Gastroesophageal sphincter (tissue), 4 donors: ENCODE measurements around the gene RNF38. TPM values are rescaled to one million over a fixed set of nuclear protein-coding genes. Genes with fewer than 3 reads are reported as not detected.
A peak's percentile ranks its signal among the peaks of the same experiment; 100 is the strongest.

Experiments
- ATAC-seq: fragments of 150-250 bp; one replicate; pipeline ENCODE4 v1.9.1; 2016; ENCODE audit warnings: mild to moderate bottlenecking, moderate library complexity
- H3K27ac ChIP-seq, 4 donors: fragments of 200-600 bp; sonication (generic) in 3 of 4; 1 replicate in 3 of 4; 2 replicates in 1 of 4; pipeline ENCODE4 v1.5.1; 2016 to 2019
- H3K27me3 ChIP-seq: fragments of 200-600 bp; sonication (generic); one replicate; pipeline ENCODE4 v1.5.1; 2019
- H3K36me3 ChIP-seq, 2 donors: fragments of 200-600 bp; sonication (generic); one replicate each; pipeline ENCODE4 v1.5.1; 2019; ENCODE audit warnings: control low read depth in 1 of 2
- H3K4me1 ChIP-seq, 3 donors: fragments of 200-600 bp; sonication (generic); 1 replicate in 2 of 3; 2 replicates in 1 of 3; pipeline ENCODE4 v1.5.1; 2016 to 2019; ENCODE audit warnings: control low read depth in 2 of 3
- H3K4me3 ChIP-seq, 2 donors: fragments of 200-600 bp; sonication (generic); one replicate each; pipeline ENCODE4 v1.5.1; 2019; ENCODE audit warnings: mild to moderate bottlenecking in 1 of 2, moderate library complexity in 1 of 2
- H3K9me3 ChIP-seq, 3 donors: fragments of 200-600 bp; sonication (generic); one replicate each; pipeline ENCODE4 v1.5.1; 2017 to 2019; ENCODE audit warnings: control low read depth in 2 of 3
- EP300 ChIP-seq: sonication (generic); formaldehyde crosslinking; IDR thresholded peaks from one replicate; pipeline ENCODE4 v1.6.1; 2017; ENCODE audit warnings: antibody characterized with exemption, mild to moderate bottlenecking
- POLR2A ChIP-seq, 2 donors: fragments of 450-650 bp; IDR thresholded peaks; one replicate each; pipeline ENCODE4 v1.6.1; 2017; ENCODE audit warnings: antibody characterized with exemption in 2 of 2, mild to moderate bottlenecking in 2 of 2, moderate library complexity in 1 of 2
- POLR2AphosphoS5 ChIP-seq: sonication (generic); formaldehyde crosslinking; IDR thresholded peaks from one replicate; pipeline ENCODE4 v1.6.1; 2017; ENCODE audit warnings: antibody characterized with exemption
- WGBS, 2 donors: methylation state at CpG; one replicate each; pipeline ENCODE4 v1.1.5; 2018; ENCODE audit warnings: low coverage in 1 of 2; 5-methylcytosine and 5-hydroxymethylcytosine counted together
- total RNA-seq, 4 donors: library from RNA; depleted of rRNA; stranded (reverse); fragments of >200 nt; gene quantifications; one replicate each; pipeline ENCODE4 v1.1.0, GENCODE V29; 2016
- TF ChIP-seq, protein P1 (sequence below), 4 experiments: fragments of 200-600 bp in 2 of 4; fragments of 450-650 bp in 2 of 4; sonication (generic) in 1 of 4; IDR thresholded peaks; one replicate each; pipeline ENCODE4 v1.5.1; 2017 to 2019; ENCODE audit warnings: antibody characterized with exemption in 4 of 4, mild to moderate bottlenecking in 2 of 4, moderate library complexity in 2 of 4

RNF38 gene
- total RNA-seq, 4 donors from 2014 or later = 38.9 to 57.4 (median 54.6) TPM

DNA sequence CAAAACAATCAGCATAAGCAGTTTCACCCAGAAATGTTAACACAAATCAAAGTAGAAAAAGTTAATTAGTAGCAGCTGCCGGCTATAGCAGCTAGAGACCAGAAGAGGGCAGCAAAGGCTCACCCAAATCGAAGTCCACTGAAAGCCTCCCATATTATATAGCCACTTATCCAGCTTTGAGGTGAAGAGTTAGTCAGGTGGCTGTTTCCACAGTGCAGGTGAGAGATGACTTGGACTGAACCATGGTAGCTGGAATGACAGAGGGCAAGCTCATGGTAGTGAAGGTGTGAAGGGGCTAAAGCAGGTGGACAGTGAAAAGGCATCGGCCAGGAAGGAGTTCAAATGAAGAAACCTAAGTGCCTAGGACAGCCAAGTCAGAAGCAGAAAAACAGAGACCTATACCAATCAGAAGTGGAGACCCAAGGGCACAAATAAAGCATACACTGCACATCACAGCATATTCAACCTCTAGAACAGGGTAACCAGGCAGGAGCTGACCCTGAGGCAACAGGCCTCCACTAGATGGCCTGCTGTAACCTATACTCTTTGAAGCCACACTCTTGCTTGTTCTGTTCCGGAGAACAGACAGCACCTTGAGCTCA lies 7.2 kb upstream of the RNF38 start:
- WGBS, 2 donors = 24 to 29% methylated on average over 4 of the region's 4 CpGs
- Histone ChIP-seq H3K9me3 (no peaks in the 10 kb centered on the region), H3K4me3 (no peak overlapping the region), H3K4me1 (peaks cover 0 to 18% (median 0%) of the 10 kb centered on the region in 3 donors), H3K27ac (peak overlapping the region in 3 of 4 donors; percentile 1 to 46 (median 12)), H3K36me3 (no peaks in the 10 kb centered on the region), H3K27me3 (no peaks in the 10 kb centered on the region)
- peak; percentile 53 for ATAC-seq
- TF ChIP-seq, protein P1, sequence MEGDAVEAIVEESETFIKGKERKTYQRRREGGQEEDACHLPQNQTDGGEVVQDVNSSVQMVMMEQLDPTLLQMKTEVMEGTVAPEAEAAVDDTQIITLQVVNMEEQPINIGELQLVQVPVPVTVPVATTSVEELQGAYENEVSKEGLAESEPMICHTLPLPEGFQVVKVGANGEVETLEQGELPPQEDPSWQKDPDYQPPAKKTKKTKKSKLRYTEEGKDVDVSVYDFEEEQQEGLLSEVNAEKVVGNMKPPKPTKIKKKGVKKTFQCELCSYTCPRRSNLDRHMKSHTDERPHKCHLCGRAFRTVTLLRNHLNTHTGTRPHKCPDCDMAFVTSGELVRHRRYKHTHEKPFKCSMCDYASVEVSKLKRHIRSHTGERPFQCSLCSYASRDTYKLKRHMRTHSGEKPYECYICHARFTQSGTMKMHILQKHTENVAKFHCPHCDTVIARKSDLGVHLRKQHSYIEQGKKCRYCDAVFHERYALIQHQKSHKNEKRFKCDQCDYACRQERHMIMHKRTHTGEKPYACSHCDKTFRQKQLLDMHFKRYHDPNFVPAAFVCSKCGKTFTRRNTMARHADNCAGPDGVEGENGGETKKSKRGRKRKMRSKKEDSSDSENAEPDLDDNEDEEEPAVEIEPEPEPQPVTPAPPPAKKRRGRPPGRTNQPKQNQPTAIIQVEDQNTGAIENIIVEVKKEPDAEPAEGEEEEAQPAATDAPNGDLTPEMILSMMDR (IDR thresholded peaks at IDR 0.05) = peak; percentile 84 to 96 (median 91)
- no peak for TF ChIP-seq POLR2AphosphoS5

DNA sequence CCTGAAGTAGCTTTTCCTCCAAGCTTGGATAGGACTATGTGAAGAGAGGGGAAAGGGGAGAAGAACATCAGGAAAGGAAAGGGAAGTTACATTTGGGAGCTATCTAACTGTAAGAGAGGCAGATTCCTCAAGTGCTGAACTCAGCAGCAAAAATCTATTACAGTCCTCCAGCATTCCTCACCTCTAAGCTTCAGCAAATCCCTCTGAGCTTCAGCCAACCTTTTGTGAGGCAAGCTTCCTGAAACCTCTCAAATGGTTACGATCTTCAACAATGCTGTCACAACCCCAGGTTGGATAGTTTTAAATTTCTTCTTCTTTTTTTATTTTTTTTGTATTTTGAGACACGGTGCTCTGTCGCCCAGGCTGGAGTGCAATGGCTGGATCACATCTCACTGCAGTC lies 2.5 kb upstream of the RNF38 start:
- TF ChIP-seq EP300 = no peak
- TF ChIP-seq POLR2A (IDR thresholded peaks at IDR 0.05) = no peak
- no peak for TF ChIP-seq POLR2AphosphoS5
- TF ChIP-seq, protein P1 (IDR thresholded peaks at IDR 0.05) = no peak

DNA sequence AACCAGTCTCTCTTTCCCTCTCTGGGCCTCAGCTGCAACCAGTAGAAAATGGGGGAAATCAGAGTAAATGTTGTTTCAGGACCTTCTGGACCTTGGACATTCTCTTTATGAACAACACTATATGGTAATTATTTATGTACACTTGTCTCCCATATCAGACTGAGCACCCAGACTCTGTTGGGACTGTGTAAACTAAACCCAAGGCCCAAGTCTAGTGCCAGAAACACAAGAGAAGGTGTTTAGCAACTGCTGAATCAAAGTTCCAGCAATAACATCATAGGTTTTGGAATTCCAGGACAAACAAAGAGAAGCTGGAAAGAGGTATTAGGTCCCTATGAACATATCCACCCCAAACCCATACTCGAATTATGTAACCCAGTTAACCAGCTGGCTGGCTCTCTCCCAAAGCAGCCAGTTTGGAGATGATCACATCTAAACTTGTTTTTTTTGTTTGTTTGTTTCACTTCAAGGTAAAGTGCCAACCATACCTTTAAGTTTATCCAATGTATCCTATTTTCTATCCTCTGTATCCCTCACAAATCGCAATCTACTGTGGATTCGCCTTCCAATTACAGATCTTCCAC lies 1.9 kb upstream of the RNF38 start:
- TF ChIP-seq, protein P1 (IDR thresholded peaks at IDR 0.05) = no peak
- TF ChIP-seq POLR2A (IDR thresholded peaks at IDR 0.05) = no peak
- no peak for TF ChIP-seq POLR2AphosphoS5
- H3K9me3 ChIP-seq = no peaks in the 10 kb centered on the region
- peak overlapping the region in 1 of 2 donors; percentile 83 for H3K4me3 ChIP-seq
- peaks cover 2 to 38% (median 3%) of the 10 kb centered on the region in 3 donors for H3K4me1 ChIP-seq
- H3K27ac ChIP-seq = peak overlapping the region in 2 of 4 donors; percentile 96 to 97
- WGBS, 2 donors = 75 to 81% methylated on average over 1 to 3 of the region's 3 CpGs
- no peaks in the 10 kb centered on the region for H3K27me3 ChIP-seq
- ATAC-seq = no peak
- H3K36me3 ChIP-seq = no peaks in the 10 kb centered on the region

More for the DNA sequence above, 2.5 kb upstream of the RNF38 start:
- H3K9me3 ChIP-seq = no peaks in the 10 kb centered on the region
- WGBS, 2 donors = 77% methylated on average over 3 of the region's 3 CpGs; no CpG with 5 or more reads in 1 of the 2 donors
- H3K27ac ChIP-seq = no peak overlapping the region
- H3K4me1 ChIP-seq = peaks cover 2 to 38% (median 3%) of the 10 kb centered on the region in 3 donors
- no peak for ATAC-seq
- no peaks in the 10 kb centered on the region for H3K36me3 ChIP-seq
- H3K27me3 ChIP-seq = no peaks in the 10 kb centered on the region
- H3K4me3 ChIP-seq = no peak overlapping the region

DNA sequence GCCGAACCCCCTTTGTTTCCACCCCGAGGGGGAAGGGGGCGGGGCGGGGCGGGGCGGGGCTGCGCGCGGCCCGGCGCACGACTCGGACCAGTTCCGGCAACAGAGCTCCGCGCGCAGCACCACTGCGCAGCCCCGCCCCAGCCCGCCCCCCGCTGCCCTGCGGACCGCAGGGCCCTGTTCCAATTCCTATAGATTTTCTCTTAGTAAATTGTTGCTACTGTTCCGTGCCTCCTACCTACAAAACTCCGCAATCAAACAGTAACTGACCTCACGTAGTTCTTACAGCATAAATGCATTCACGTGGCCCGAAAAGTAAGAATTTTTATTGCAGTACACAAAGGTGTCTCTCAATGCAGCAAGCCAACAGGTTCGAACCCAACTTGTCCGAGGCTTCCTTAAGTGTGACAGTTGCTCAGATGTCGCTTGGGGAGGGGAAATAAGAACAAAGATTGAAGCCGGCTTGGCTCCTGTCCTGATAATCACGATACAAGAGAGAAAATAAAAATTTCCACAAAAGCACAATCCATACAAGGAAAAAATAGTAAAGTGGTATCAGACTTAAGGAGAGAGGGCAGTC lies 1.2 kb upstream of the RNF38 start:
- H3K27me3 ChIP-seq = no peaks in the 10 kb centered on the region
- peak overlapping the region; percentile 91 to 97 (median 96) for H3K27ac ChIP-seq
- TF ChIP-seq EP300 = no peak
- no peak for TF ChIP-seq POLR2AphosphoS5
- no peak for TF ChIP-seq POLR2A (IDR thresholded peaks at IDR 0.05)
- TF ChIP-seq, protein P1 (IDR thresholded peaks at IDR 0.05) = no peak
- peak overlapping the region; percentile 83 to 90 for H3K4me3 ChIP-seq
- H3K9me3 ChIP-seq = no peaks in the 10 kb centered on the region
- peak; percentile 91 for ATAC-seq
- 0 to 3% methylated on average over 8 to 10 of the region's 33 CpGs for WGBS, 2 donors
- H3K36me3 ChIP-seq = no peaks in the 10 kb centered on the region
- peaks cover 2 to 36% (median 3%) of the 10 kb centered on the region in 3 donors for H3K4me1 ChIP-seq
